AG10803 (cell line): Measurements from ENCODE around the gene RASL12.

Experiments
- DNase-seq: peaks from one replicate; pipeline ENCODE4 v3.0.0; 2010; ENCODE audit warnings: low read depth
- H3K4me3 ChIP-seq: 2 replicates; pipeline ENCODE4 v1.5.1; 2011; ENCODE audit warnings: mild to moderate bottlenecking, low read length, control low read depth
- TF ChIP-seq, protein P1 (sequence below): conservative IDR thresholded peaks from 2 replicates; pipeline ENCODE4 v1.5.1; 2011; ENCODE audit warnings: mild to moderate bottlenecking, low read length, control low read depth, inconsistent platforms

Gene RASL12

DNA sequence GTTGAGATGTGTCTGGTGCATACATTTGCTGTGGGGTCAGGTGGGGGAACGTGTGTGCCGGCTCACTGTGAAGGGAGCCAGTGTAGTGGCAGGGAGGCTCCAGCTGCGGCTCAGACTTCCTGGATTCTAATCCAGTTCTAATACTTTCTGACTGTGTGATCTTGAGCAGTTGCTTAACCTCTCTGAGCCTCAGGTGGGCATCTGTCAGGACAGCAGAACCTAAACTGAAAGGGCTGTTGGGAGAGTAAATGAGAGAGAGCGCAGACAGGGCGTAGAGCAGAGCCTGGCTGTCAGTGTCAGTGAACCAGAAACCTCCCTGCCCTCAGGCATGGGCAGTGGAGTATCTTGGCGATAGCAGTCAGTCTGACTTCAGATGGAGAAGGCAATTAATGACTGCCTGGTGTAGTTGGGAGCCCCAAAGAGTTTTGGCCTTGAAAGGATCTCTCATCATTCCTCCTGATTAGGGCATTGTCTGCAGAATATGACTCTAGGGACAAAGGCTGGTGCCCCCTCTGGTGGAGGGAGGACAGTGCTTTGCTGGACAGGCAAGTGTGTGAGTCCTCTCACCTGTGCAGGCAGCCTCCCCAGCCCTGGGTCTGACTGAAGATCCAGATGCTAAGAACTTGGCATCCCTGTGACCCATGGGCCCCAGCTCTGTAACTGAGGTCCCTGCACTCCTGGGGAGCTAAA is 18.3 kb upstream of the RASL12 start:
- no peak overlapping the region for H3K4me3 ChIP-seq
- no peak for DNase-seq
- TF ChIP-seq, protein P1, sequence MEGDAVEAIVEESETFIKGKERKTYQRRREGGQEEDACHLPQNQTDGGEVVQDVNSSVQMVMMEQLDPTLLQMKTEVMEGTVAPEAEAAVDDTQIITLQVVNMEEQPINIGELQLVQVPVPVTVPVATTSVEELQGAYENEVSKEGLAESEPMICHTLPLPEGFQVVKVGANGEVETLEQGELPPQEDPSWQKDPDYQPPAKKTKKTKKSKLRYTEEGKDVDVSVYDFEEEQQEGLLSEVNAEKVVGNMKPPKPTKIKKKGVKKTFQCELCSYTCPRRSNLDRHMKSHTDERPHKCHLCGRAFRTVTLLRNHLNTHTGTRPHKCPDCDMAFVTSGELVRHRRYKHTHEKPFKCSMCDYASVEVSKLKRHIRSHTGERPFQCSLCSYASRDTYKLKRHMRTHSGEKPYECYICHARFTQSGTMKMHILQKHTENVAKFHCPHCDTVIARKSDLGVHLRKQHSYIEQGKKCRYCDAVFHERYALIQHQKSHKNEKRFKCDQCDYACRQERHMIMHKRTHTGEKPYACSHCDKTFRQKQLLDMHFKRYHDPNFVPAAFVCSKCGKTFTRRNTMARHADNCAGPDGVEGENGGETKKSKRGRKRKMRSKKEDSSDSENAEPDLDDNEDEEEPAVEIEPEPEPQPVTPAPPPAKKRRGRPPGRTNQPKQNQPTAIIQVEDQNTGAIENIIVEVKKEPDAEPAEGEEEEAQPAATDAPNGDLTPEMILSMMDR: peak; percentile 52

DNA sequence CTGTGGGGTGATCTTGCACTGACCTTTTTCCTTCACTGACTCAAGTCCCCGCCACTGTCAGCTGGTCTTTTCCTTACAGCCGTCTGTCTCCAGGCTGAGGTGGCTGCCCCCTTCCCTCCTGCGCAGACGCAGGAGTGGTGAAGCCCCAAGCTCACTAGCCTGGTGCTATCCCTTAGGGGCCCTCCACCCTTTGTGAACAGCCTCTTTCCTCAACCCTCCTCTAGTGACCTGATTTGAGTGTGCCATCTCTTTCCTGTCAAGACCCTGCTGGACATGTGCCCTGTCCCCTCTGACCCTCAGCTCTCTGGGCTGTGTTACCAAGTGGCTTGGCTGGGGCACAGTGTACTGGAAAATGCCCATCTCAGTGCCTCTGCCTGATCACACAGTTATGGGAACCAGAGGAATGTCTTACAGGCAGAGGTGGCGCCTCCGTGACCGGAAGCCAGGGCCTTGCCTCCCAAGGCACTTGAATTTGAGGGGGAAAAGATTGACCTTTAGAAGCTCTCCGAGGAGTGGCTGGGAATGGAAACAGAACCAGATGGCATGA is 17.5 kb upstream of the RASL12 start:
- H3K4me3 ChIP-seq: no peak overlapping the region
- DNase-seq: no peak
- TF ChIP-seq, protein P1: no peak

GRCh38 chr15:65084500-65085206 is 16.9 kb upstream of the RASL12 start:
- no peak overlapping the region for H3K4me3 ChIP-seq
- TF ChIP-seq, protein P1: no peak
- no peak for DNase-seq

DNA sequence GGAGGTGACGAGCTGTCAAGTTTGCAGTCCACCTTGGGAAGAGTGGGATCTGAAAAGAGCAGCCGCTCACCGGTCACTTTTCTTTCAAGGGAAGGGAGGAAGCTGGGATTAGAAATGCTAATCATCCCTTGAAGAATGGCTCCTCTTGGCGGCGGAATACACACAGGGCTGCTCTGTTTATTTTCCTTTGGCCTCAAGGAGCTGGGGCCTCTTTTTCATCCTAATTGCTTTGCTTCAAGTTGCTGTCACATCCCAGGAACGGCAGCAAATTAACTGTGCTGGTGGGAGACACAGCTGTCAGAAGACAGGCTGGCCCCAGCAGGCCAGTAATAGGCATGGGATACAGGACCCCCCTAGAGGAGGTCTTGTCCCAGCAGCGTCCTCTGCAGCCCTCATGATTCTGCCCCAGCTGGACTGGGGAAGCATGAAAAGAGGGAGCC is 15.5 kb upstream of the RASL12 start:
- H3K4me3 ChIP-seq: no peak overlapping the region
- TF ChIP-seq, protein P1: peak; percentile 39
- DNase-seq: no peak

DNA sequence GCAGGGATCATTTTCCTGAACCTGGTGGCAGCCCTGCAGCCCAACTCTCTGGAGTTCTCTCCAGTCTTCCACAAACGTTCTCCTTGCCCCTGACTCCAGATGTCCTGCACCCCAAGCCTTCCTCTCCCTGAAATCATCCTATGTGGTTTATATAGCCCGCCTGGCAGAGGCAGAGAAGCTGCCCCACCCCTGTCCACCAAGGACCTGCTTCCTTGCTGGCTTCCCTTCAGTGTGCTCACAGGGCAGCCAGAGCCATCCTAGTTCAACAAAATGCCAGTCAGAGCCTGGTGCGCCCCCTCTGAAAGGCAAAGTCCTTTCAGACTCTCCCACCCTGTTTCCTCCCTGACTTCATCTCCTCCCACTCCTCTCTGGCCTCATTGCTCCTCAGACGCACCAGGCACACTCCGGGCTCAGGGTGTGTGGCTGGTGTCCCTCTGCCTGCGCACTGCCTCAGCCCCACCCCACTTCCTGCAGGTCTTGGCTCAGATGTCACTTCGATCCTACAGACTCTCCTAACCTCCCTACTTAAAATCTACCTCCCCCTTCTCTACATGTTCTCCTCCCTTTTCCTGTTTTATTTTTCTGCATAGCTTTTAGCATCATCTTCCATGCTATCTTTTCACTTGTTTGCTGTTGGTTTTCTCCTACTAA is 14.6 kb upstream of the RASL12 start:
- DNase-seq: no peak
- TF ChIP-seq, protein P1: no peak
- H3K4me3 ChIP-seq: no peak overlapping the region

- no peak overlapping the region for H3K4me3 ChIP-seq
- no peak for DNase-seq
- TF ChIP-seq, protein P1: no peak
Observed at GRCh38 chr15:65081758-65082157, 14.0 kb upstream of the RASL12 start.
